Testis (tissue), 2 donors: ENCODE results near the gene EFR3B.
"Not testable (repeated sequence)": the region's sequence is repeated elsewhere in the genome, so short reads cannot be mapped to it uniquely, and the experiment has no call there.

ENCODE experiments used
- POLR2A ChIP-seq: fragments of 450-650 bp; IDR thresholded peaks from one replicate; pipeline ENCODE4 v1.6.1; 2017; ENCODE audit warnings: antibody characterized with exemption, mild to moderate bottlenecking, moderate library complexity
- TF ChIP-seq, protein P1 (sequence below), 3 experiments: fragments of 450-650 bp in 2 of 3; fragments of 200-600 bp in 1 of 3; sonication (generic) in 1 of 3; IDR thresholded peaks; one replicate each; pipeline ENCODE4 v1.5.1; 2016 to 2019; ENCODE audit warnings: antibody characterized with exemption in 3 of 3, mild to moderate bottlenecking in 2 of 3, moderate library complexity in 1 of 3

DNA sequence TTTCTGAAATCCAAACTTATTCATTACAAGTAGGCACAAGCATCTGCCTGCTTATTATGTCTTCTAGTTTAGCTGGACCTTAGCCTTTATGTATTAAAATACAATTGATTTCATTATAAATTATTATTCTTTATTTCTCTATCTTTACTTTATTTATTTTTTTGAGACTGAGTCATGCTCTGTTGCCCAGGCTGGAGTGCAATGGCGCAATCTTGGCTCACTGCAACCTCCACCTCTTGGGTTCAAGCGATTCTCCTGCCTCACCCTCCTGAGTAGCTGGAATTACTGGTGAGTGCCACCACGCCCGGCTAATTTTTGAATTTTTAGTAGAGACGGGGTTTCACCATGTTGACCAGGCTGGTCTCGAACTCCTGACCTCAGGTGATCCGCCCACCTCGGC is 42.8 kb upstream of the EFR3B start:
- TF ChIP-seq, protein P1, sequence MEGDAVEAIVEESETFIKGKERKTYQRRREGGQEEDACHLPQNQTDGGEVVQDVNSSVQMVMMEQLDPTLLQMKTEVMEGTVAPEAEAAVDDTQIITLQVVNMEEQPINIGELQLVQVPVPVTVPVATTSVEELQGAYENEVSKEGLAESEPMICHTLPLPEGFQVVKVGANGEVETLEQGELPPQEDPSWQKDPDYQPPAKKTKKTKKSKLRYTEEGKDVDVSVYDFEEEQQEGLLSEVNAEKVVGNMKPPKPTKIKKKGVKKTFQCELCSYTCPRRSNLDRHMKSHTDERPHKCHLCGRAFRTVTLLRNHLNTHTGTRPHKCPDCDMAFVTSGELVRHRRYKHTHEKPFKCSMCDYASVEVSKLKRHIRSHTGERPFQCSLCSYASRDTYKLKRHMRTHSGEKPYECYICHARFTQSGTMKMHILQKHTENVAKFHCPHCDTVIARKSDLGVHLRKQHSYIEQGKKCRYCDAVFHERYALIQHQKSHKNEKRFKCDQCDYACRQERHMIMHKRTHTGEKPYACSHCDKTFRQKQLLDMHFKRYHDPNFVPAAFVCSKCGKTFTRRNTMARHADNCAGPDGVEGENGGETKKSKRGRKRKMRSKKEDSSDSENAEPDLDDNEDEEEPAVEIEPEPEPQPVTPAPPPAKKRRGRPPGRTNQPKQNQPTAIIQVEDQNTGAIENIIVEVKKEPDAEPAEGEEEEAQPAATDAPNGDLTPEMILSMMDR (IDR thresholded peaks at IDR 0.05): not testable (repeated sequence)
- not testable (repeated sequence) for TF ChIP-seq POLR2A
